NCI-H2171 treated with DMSO at 0.1 percent for 48 hours (cell line): ENCODE measurements around the gene KCTD21.

Source experiments
- DNase-seq: peaks from one replicate; lab custom pipeline; 2025; lab: John Stamatoyannopoulos, UW

KCTD21 gene

DNA sequence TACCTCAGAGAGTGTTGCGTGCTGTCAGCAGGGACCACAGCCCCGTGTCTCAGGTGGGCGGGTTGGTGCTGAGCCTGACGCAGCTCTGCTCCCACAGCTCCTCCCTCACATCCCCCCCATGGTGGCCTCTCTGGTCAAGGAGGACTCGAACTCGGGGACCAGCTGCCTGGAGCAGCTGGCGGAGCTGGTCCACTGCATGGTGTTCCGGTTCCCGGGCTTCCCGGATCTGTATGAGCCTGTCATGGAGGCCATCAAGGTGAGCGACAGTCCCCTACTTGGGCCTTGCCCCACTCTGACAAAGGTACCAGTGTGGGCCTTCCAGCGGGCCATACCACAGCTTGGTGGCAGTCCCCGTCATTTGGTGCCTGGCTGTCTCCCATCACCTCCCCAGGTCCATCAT, 12.1 kb upstream of the KCTD21 start:
- no peak for DNase-seq

- DNase-seq, result no peak
Observed at GRCh38 chr11:78200061-78200460, 11.6 kb upstream of the KCTD21 start.

- no peak for DNase-seq
Observed at GRCh38 chr11:78199653-78200015, 11.2 kb upstream of the KCTD21 start.

- DNase-seq, result no peak
Observed at GRCh38 chr11:78199015-78199652, 10.7 kb upstream of the KCTD21 start.

DNA sequence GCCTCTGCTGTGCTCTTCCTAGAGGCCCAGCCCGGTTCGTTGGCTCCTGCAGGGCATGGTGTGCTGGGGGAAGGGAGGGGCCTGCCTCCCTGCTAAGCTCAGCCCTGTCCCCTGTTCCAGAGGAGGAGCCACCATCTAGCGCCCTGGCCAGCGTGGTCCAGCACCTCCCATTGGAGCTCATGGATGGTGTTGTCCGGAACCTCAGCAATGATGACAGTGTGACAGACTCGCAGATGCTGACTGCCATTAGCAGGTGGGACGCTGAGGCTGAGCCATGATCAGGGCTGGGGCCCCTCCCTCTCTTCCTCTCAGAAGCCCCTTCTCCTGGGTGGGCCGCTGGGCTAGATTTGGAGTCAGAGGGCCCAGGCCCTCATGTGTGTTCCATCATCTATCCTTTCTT, 9.4 kb upstream of the KCTD21 start:
- no peak for DNase-seq

- no peak for DNase-seq
Observed at GRCh38 chr11:78196661-78197091, 8.2 kb upstream of the KCTD21 start.

GRCh38 chr11:78195917-78196560, 7.6 kb upstream of the KCTD21 start:
- no peak for DNase-seq

- DNase-seq, result no peak
Observed at GRCh38 chr11:78194490-78194889, 6.1 kb upstream of the KCTD21 start.

- no peak for DNase-seq
Observed at GRCh38 chr11:78193806-78194205, 5.4 kb upstream of the KCTD21 start.

DNA sequence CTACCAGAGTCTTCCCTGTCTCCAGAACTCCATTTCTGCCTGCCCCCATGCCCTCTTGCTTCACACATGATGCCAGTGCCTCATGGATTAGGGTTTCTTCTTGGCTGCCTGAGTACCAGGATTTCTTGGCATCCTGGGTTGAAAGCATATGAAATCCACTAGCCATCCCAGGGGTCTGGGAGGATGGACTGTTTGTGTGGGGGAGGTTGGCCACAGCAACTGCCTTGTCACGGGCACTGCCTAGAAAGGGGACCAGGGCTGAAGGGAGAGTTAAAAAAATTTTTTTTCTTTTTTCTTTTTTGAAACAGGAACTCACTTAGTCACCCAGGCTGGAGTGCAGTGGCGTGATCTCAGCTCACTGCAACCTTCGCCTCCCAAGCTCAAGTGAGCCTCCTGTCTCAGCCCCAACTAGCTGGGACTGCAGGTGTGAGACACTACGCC, 4.5 kb upstream of the KCTD21 start:
- DNase-seq, result no peak

DNA sequence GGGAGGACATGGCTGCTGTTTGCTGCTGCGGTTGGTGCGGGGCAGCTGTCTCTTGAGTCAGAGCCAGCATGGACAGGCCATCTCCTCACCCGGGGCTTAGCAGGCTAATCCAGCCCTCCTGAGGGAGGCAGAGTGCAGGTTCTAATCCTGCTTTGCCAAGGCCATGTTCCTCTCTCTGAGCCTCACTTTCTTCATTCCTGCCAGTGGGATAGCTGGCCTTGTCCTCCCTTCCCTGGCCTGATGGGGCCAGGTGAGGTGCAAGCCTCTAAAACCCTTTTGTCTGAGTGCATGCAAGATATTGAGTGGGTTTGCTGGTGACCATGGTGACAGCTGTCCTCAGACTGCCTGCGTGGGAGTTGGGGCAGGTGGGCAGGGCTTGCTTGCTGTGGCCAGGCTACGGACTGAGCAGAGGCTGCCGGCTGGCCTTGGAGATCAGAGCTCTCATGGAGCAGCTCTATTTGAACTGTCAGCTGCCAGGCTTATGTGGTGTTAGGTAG, 3.8 kb upstream of the KCTD21 start:
- no peak for DNase-seq

- DNase-seq, result no peak
Observed at GRCh38 chr11:78190871-78191538, 2.6 kb upstream of the KCTD21 start.

DNA sequence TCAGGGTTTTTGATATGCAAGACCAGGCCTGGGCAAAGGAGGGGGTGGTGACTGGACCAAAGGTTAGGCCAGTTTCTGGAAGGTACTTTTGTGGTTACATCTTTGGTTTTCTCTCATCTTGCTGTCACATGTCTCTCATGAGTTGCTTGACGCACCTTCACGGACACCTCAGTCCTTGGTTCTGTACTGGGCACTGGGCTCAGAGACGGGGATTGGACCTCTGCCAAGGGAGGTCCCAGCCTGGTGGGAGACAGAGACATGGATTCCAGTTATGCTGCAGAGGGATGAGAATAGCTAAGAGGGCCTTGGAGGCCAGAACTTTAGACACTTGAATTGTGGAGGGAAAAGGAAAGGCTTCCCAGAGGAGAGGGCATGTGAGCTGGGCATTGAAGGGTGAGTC, 1.9 kb upstream of the KCTD21 start:
- no peak for DNase-seq

DNA sequence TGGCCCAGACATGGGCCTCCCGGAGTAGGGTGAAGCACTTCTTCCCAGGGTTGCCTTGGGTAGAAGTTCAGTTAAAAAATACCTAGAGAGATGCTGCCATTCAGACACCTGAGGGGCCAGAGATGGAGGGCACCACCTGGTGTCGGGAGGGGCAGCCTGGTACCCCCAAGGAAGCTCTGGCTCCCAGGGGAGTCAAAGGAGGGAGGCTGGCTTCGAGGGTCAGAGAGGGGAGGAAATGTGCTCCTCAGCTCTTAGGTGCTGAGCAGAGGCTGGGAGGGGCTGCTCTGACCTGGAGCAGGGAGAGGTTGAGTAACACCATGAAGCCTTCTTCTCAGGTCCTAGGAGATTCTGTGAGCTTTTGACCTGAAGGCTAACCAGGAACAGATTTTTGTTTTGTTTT, 1.4 kb upstream of the KCTD21 start:
- no peak for DNase-seq

DNA sequence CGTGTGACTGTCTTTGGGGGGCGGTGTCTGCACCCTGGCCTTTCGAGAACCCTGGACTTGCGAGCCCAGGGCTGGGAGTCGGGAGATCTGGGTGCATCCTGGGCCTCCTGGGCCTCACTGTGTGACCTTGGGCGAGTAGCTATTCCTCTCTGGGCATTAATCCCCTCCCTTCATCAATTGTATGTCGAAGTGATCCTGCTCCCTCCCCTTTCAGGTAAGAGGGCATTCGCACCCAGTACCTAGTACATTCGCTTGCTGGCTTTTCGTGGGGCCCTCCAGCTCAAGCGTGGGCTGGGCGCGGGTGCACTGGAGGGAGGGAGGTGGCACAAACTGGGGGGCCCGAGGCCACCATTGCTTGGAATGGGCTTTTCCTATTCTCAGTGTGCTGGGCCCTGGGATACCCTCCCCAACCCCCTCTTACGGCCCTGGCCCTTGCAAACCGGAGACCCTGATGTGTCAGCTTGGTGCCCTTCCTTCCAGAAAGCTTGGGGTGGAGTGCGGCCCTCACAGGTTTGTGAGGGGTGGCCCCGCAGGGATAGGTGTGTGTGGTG, 823 bp upstream of the KCTD21 start:
- no peak for DNase-seq

DNA sequence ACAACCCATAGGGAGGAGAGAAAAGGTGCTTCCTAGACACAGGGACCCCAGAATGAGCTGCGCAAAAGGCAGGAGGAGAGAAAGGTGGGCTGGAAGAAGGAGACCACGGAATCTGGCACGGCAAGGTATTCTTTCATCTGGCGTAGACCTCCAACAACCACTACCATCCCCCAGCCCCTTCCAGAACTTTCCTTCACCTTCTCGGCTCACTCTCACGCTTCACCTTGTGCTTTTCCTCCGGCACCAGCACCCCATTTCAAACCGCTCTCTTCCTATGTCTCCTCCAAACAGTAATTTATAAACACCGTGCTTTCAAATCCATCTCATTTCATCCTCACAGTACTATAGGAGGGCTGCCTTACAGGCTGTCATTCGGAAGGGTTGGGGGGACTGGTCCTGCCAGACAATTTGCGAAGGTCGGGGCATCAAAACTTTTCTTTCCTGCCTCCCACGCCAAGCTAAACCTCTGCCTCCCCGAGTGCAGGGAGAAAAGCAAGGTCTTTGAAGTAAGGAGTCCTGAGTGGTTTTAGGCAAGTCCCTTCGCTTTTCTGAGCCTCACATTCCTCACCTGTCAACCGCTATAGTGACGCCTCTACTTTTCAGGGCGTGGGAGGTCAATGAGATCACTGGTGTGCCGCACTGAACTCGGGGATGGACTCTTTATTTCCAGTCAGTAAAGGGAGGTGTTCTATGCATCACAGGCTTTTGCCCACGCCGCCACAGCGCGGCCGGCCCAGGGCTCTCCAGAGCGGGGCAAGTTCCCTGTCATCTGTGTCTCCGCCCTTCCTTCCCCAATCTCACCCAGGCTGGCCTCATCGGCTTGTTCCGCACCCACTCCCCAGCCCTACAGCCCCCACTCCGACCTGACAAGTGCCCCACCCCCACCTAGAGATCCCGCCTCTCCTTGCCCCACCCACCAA, 800 bp downstream of the KCTD21 start:
- no peak for DNase-seq

- DNase-seq, result no peak
Observed at GRCh38 chr11:78181185-78181584, 7.2 kb downstream of the KCTD21 start.

DNA sequence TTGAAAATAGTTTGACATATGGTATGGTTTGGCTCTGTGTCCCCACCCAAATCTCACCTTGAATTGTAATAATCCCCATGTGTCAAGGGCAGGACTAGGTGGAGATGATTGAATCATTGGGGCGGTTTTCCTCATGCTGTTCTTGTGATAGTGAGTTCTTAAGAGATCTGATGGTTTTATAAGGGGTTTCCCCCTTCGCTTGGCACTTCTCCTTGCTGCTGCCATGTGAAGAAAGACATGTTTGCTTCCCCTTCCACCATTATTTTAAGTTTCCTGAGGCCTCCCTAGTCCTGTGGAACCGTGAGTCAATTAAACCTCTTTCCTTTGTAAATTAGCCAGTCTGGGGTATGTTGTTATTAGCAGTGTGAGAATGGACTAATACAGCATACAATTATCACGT, 7.7 kb downstream of the KCTD21 start:
- DNase-seq, result no peak

- no peak for DNase-seq
Observed at GRCh38 chr11:78179459-78180071, 8.9 kb downstream of the KCTD21 start.

GRCh38 chr11:78177216-78177615, 11.2 kb downstream of the KCTD21 start:
- peak; percentile 52 for DNase-seq

- DNase-seq, result no peak
Observed at GRCh38 chr11:78176605-78177141, 11.8 kb downstream of the KCTD21 start.
